IMR-90 (cell line): ENCODE data around the gene NCAPG2. TPM values are rescaled to one million over a fixed set of nuclear protein-coding genes. Genes with fewer than 3 reads are reported as not detected.

Source experiments
- ATAC-seq: fragments of 200-7000 bp; cut with Tn5 transposase; 2 replicates; pipeline ENCODE4 v1.9.1; 2020; ENCODE audit warnings: low read depth, mild to moderate bottlenecking, moderate library complexity
- BruUV-seq: library from RNA; stranded (reverse); fragments of 400-500 nt; replicated peaks from 2 replicates; lab custom pipeline; 2021; lab: Mats Ljungman, UMichigan
- CTCF ChIA-PET: fragments of 300-600 bp; formaldehyde crosslinking; extraction: SDS; loops from one replicate; lab custom pipeline; 2021; ENCODE audit warnings: antibody characterized with exemption; lab: Yijun Ruan, JAX
- POLR2A ChIA-PET: fragments of 300-600 bp; sonication (Branson Sonifier 250); formaldehyde crosslinking; loops from one replicate; lab custom pipeline; 2022; ENCODE audit warnings: antibody characterized with exemption; ENCODE audit not compliant: unreplicated experiment; lab: Charles Lee
- DNase-seq: peaks from one replicate; pipeline ENCODE4 v3.0.0; 2013
- H2AFZ ChIP-seq: replicated peaks from 2 replicates; pipeline ENCODE3; 2013; ENCODE audit warnings: low read length, mild to moderate bottlenecking; ENCODE audit not compliant: poor library complexity
- H2AK5ac ChIP-seq: 2 replicates; pipeline ENCODE4 v1.6.1; 2013; ENCODE audit warnings: low read depth, low read length, inconsistent platforms
- H2AK9ac ChIP-seq: replicated peaks from 2 replicates; pipeline ENCODE3; 2013; ENCODE audit warnings: mild to moderate bottlenecking, low read depth, low read length, moderate library complexity; ENCODE audit not compliant: poor library complexity
- H2BK120ac ChIP-seq: 2 replicates; pipeline ENCODE4 v1.6.1; 2013; ENCODE audit warnings: low read depth, low read length, inconsistent platforms
- H2BK15ac ChIP-seq: 3 replicates; pipeline ENCODE4 v1.6.1; 2013; ENCODE audit warnings: low read depth, low read length, inconsistent platforms
- H2BK20ac ChIP-seq: 2 replicates; pipeline ENCODE4 v1.6.1; 2013; ENCODE audit warnings: low read depth, mild to moderate bottlenecking, inconsistent platforms, low read length, moderate library complexity
- H2BK5ac ChIP-seq: 2 replicates; pipeline ENCODE4 v1.6.1; 2013; ENCODE audit warnings: mild to moderate bottlenecking, low read depth, low read length, inconsistent platforms; ENCODE audit not compliant: poor library complexity, severe bottlenecking
- H3K14ac ChIP-seq: replicated peaks from 2 replicates; pipeline ENCODE4 v1.6.1; 2013; ENCODE audit warnings: low read depth, low read length, inconsistent platforms
- H3K18ac ChIP-seq: 2 replicates; pipeline ENCODE4 v1.6.1; 2013; ENCODE audit warnings: low read depth, low read length, control low read depth
- H3K23ac ChIP-seq: 2 replicates; pipeline ENCODE4 v1.6.1; 2013; ENCODE audit warnings: low read depth, low read length, inconsistent platforms
- H3K27ac ChIP-seq: 2 replicates; pipeline ENCODE4 v1.5.1; 2013; ENCODE audit warnings: mild to moderate bottlenecking, control low read depth, low read length; ENCODE audit not compliant: insufficient read depth
- H3K27me3 ChIP-seq: 2 replicates; pipeline ENCODE4 v1.6.1; 2013; ENCODE audit warnings: low read length; ENCODE audit not compliant: control insufficient read depth, insufficient read depth
- H3K36me3 ChIP-seq: 2 replicates; pipeline ENCODE4 v1.6.1; 2013; ENCODE audit warnings: low read length, mixed read lengths; ENCODE audit not compliant: control insufficient read depth, insufficient read depth
- H3K4ac ChIP-seq: 2 replicates; pipeline ENCODE4 v1.6.1; 2013; ENCODE audit warnings: low read depth, low read length, inconsistent platforms
- H3K4me1 ChIP-seq: 2 replicates; pipeline ENCODE4 v1.6.1; 2013; ENCODE audit warnings: low read length, mixed read lengths; ENCODE audit not compliant: control insufficient read depth, insufficient read depth
- H3K4me2 ChIP-seq: 2 replicates; pipeline ENCODE4 v1.6.1; 2013; ENCODE audit warnings: low read depth, mild to moderate bottlenecking, control low read depth, low read length, moderate library complexity
- H3K4me3 ChIP-seq: 2 replicates; pipeline ENCODE4 v1.5.1; 2013; ENCODE audit warnings: low read depth, mild to moderate bottlenecking, control low read depth, low read length, moderate library complexity; ENCODE audit not compliant: insufficient read depth
- H3K56ac ChIP-seq: 2 replicates; pipeline ENCODE4 v1.6.1; 2013; ENCODE audit warnings: low read length, inconsistent platforms; ENCODE audit not compliant: insufficient read depth; ENCODE audit errors: extremely low read depth
- H3K79me1 ChIP-seq, 2 experiments: 2 replicates each; pipeline ENCODE4 v1.6.1; 2013; ENCODE audit warnings: low read length in 2 of 2, inconsistent platforms in 1 of 2, low read depth in 1 of 2
- H3K9ac ChIP-seq: 2 replicates; pipeline ENCODE4 v1.6.1; 2013; ENCODE audit warnings: low read depth, low read length, control low read depth
- H3K9me1 ChIP-seq: 2 replicates; pipeline ENCODE4 v1.6.1; 2013; ENCODE audit warnings: low read length, inconsistent platforms; ENCODE audit not compliant: insufficient read depth
- H3K9me3 ChIP-seq: 2 replicates; pipeline ENCODE4 v1.6.1; 2013; ENCODE audit warnings: low read length; ENCODE audit not compliant: control insufficient read depth, insufficient read depth
- H4K20me1 ChIP-seq: 2 replicates; pipeline ENCODE4 v1.6.1; 2013; ENCODE audit warnings: low read length, inconsistent platforms; ENCODE audit not compliant: insufficient read depth
- H4K5ac ChIP-seq: 2 replicates; pipeline ENCODE4 v1.6.1; 2013; ENCODE audit warnings: mild to moderate bottlenecking, low read depth, low read length, control low read depth
- H4K8ac ChIP-seq, 2 experiments: 2 replicates each; pipeline ENCODE4 v1.6.1; 2013; ENCODE audit warnings: low read depth in 2 of 2, low read length in 2 of 2, control low read depth in 1 of 2, inconsistent platforms in 1 of 2
- H4K91ac ChIP-seq: 2 replicates; pipeline ENCODE4 v1.6.1; 2013; ENCODE audit warnings: low read depth, low read length, inconsistent platforms; ENCODE audit not compliant: insufficient read depth
- BHLHE40 ChIP-seq: fragments of 150-350 bp; IDR thresholded peaks from 2 replicates; pipeline ENCODE4 v1.6.1; 2016; ENCODE audit warnings: mild to moderate bottlenecking, low read depth, low read length
- CEBPB ChIP-seq: IDR thresholded peaks from 2 replicates; pipeline ENCODE4 v1.6.1; 2012; ENCODE audit warnings: low read depth, low read length, improper control_type of control experiment
- CHD1 ChIP-seq: IDR thresholded peaks from 2 replicates; pipeline ENCODE4 v1.6.1; 2012; ENCODE audit warnings: low read depth, low read length, improper control_type of control experiment
- CTCF ChIP-seq: conservative IDR thresholded peaks from 2 replicates; pipeline ENCODE4 v1.5.1; 2012; ENCODE audit warnings: mild to moderate bottlenecking, low read depth, low read length, improper control_type of control experiment
- FOS ChIP-seq: fragments of 150-350 bp; IDR thresholded peaks from 2 replicates; pipeline ENCODE4 v1.6.1; 2016; ENCODE audit warnings: low read depth, low read length
- MAFK ChIP-seq: IDR thresholded peaks from 2 replicates; pipeline ENCODE4 v1.6.1; 2012; ENCODE audit warnings: low read depth, low read length, improper control_type of control experiment
- MAZ ChIP-seq: IDR thresholded peaks from 2 replicates; pipeline ENCODE4 v1.6.1; 2012; ENCODE audit warnings: low read depth, mild to moderate bottlenecking, low read length, improper control_type of control experiment, moderate library complexity, borderline replicate concordance
- MXI1 ChIP-seq: IDR thresholded peaks from 2 replicates; pipeline ENCODE4 v1.6.1; 2012; ENCODE audit warnings: low read depth, mild to moderate bottlenecking, low read length, moderate library complexity, borderline replicate concordance
- NFE2L2 ChIP-seq: fragments of 150-350 bp; IDR thresholded peaks from 2 replicates; pipeline ENCODE4 v1.6.1; 2016; ENCODE audit warnings: low read depth, mild to moderate bottlenecking, low read length
- POLR2A ChIP-seq: IDR thresholded peaks from 2 replicates; pipeline ENCODE4 v1.6.1; 2012; ENCODE audit warnings: mild to moderate bottlenecking, low read depth, low read length
- RAD21 ChIP-seq: IDR thresholded peaks from 2 replicates; pipeline ENCODE4 v1.6.1; 2012; ENCODE audit warnings: low read length, improper control_type of control experiment
- RCOR1 ChIP-seq: IDR thresholded peaks from 2 replicates; pipeline ENCODE4 v1.6.1; 2012; ENCODE audit warnings: mild to moderate bottlenecking, low read length, improper control_type of control experiment; ENCODE audit not compliant: insufficient replicate concordance
- RFX5 ChIP-seq: IDR thresholded peaks from 2 replicates; pipeline ENCODE4 v1.8.0; 2012; ENCODE audit warnings: low read depth, mild to moderate bottlenecking, low read length, moderate library complexity
- SMC3 ChIP-seq: fragments of 150-350 bp; IDR thresholded peaks from 2 replicates; pipeline ENCODE4 v1.6.1; 2016; ENCODE audit warnings: low read depth, mild to moderate bottlenecking, antibody characterized with exemption, low read length, moderate library complexity
- WGBS, 2 experiments: methylation state at CpG; one replicate each; pipeline versions ENCODE4 v1.1.5 to v1.1.7; 2013; ENCODE audit warnings: missing lambda C conversion rate in 2 of 2; ENCODE audit not compliant: insufficient read length in 1 of 2; ENCODE audit errors: extremely low coverage in 2 of 2; 5-methylcytosine and 5-hydroxymethylcytosine counted together
- dilution Hi-C: fragments of 300-500 bp; cut with HindIII; formaldehyde crosslinking; loops from one replicate; pipeline ENCODE4 v1.14.3; 2018; ENCODE audit warnings: low sequenced_read_pairs; ENCODE audit not compliant: unreplicated experiment
- in situ Hi-C: fragments of 300-500 bp; cut with MboI; formaldehyde crosslinking; loops from 3 replicates; pipeline ENCODE4 v1.14.3; 2019; ENCODE audit warnings: low sequenced_read_pairs, inconsistent platforms, mixed read lengths
- intact Hi-C: fragments of 100-400 bp; cut with micrococcal nuclease; formaldehyde crosslinking; loops from 2 replicates; pipeline ENCODE4 v1.10.0; 2022
- polyA plus RNA-seq, 3 experiments: library from polyadenylated mRNA; depleted of rRNA; stranded (reverse); fragments of >200 nt; gene quantifications; 2 replicates each; pipeline ENCODE4 v1.2.3, GENCODE V29; 2012; ENCODE audit warnings: low replicate concordance in 1 of 3
- total RNA-seq: library from RNA; depleted of rRNA; stranded (reverse); fragments of >200 nt; gene quantifications from 2 replicates; pipeline ENCODE4 v1.2.3, GENCODE V29; 2012
- TF ChIP-seq, protein P1 (sequence below): fragments of 150-350 bp; IDR thresholded peaks from 2 replicates; pipeline ENCODE4 v1.6.1; 2017; ENCODE audit warnings: mild to moderate bottlenecking, antibody characterized with exemption, low read length, low read depth
- TF ChIP-seq, protein P2 (sequence below): fragments of 150-350 bp; IDR thresholded peaks from 2 replicates; pipeline ENCODE4 v1.6.1; 2016; ENCODE audit warnings: low read depth, mild to moderate bottlenecking, low read length, moderate library complexity, borderline replicate concordance

Gene NCAPG2
- total and polyA plus RNA-seq, 2 of the 4 experiments (the other 2 are of a cell fraction): 25.6 to 25.8 TPM

GRCh38 chr7:158609313-158609974 lies 95.2 kb downstream of the NCAPG2 start:
- H3K23ac ChIP-seq: no peak overlapping the region
- ATAC-seq (no peak), DNase-seq (no peak)
- no peak overlapping the region; the same call in 1 of the 2 replicates for H3K14ac ChIP-seq
- H4K5ac ChIP-seq: no peak overlapping the region
- peaks cover 0 to 7% of the 10 kb centered on the region in 2 experiments; a peak in 1 of 4 replicates for H3K79me1 ChIP-seq
- 90 to 98% methylated on average over 4 to 7 of the region's 7 CpGs for WGBS, 2 experiments
- H3K27me3 ChIP-seq: no peaks in the 10 kb centered on the region
- H3K27ac ChIP-seq: no peak overlapping the region
- peaks cover 3% of the 10 kb centered on the region; the same call in 1 of the 2 replicates for H3K36me3 ChIP-seq
- no peak overlapping the region for H2AK5ac ChIP-seq
- no peak overlapping the region for H3K18ac ChIP-seq
- no peak overlapping the region for H2AFZ ChIP-seq
- H3K9ac ChIP-seq: no peak overlapping the region
- H4K91ac ChIP-seq: no peak overlapping the region
- H3K4me2 ChIP-seq: no peak overlapping the region
- dilution Hi-C loops (no loop called here), in situ Hi-C loops (no loop called here), intact Hi-C loops (no loop called here)
- no peak overlapping the region for H3K4ac ChIP-seq
- no peak overlapping the region for H3K4me3 ChIP-seq
- H3K4me1 ChIP-seq: no peaks in the 10 kb centered on the region; the same call in 1 of the 2 replicates
- H3K56ac ChIP-seq: no peak overlapping the region
- no peak overlapping the region for H4K8ac ChIP-seq
- no peaks in the 10 kb centered on the region for H3K9me3 ChIP-seq
- H3K9me1 ChIP-seq: no peaks in the 10 kb centered on the region
- no peak overlapping the region for H2BK5ac ChIP-seq
- ChIA-PET POLR2A (no interaction called here), CTCF (no interaction called here)
- no peak overlapping the region for H2BK15ac ChIP-seq
- H2AK9ac ChIP-seq: no peak overlapping the region
- H2BK120ac ChIP-seq: no peak overlapping the region
- no peak for TF ChIP-seq FOS
- TF ChIP-seq CTCF: no peak
- TF ChIP-seq CHD1: no peak
- TF ChIP-seq RFX5: no peak
- TF ChIP-seq POLR2A: no peak
- TF ChIP-seq SMC3: no peak
- TF ChIP-seq, protein P1, sequence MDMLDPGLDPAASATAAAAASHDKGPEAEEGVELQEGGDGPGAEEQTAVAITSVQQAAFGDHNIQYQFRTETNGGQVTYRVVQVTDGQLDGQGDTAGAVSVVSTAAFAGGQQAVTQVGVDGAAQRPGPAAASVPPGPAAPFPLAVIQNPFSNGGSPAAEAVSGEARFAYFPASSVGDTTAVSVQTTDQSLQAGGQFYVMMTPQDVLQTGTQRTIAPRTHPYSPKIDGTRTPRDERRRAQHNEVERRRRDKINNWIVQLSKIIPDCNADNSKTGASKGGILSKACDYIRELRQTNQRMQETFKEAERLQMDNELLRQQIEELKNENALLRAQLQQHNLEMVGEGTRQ: no peak
- TF ChIP-seq, protein P2, sequence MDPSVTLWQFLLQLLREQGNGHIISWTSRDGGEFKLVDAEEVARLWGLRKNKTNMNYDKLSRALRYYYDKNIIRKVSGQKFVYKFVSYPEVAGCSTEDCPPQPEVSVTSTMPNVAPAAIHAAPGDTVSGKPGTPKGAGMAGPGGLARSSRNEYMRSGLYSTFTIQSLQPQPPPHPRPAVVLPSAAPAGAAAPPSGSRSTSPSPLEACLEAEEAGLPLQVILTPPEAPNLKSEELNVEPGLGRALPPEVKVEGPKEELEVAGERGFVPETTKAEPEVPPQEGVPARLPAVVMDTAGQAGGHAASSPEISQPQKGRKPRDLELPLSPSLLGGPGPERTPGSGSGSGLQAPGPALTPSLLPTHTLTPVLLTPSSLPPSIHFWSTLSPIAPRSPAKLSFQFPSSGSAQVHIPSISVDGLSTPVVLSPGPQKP: no peak
- TF ChIP-seq MAZ: no peak
- TF ChIP-seq MAFK: no peak
- TF ChIP-seq RCOR1: no peak
- no peak for TF ChIP-seq NFE2L2
- no peak for TF ChIP-seq MXI1
- no peak for TF ChIP-seq CEBPB
- no peak for TF ChIP-seq BHLHE40
- TF ChIP-seq RAD21: no peak
- BruUV-seq: no TSS peak
- H4K20me1 ChIP-seq: no peaks in the 10 kb centered on the region
- H2BK20ac ChIP-seq: no peak overlapping the region
